Astrocyte (in vitro differentiated cells and primary cell): ENCODE data around the gene MAN1B1. TPM values are rescaled to one million over a fixed set of nuclear protein-coding genes. Genes with fewer than 3 reads are reported as not detected.
A peak's percentile ranks its signal among the peaks of the same experiment; 100 is the strongest.

Experiments
- DNase-seq: peaks from one replicate; pipeline ENCODE4 v3.0.0-alpha.2; 2010; ENCODE audit warnings: low read depth
- FAIRE-seq: peaks from 2 replicates; lab custom pipeline; 2011; peaks lifted over from hg19 to GRCh38; lab: Jason Lieb, UNC
- H2AFZ ChIP-seq: 2 replicates; pipeline ENCODE4 v1.6.0; 2012; ENCODE audit warnings: low read depth, low read length, inconsistent platforms
- H3K27ac ChIP-seq: 2 replicates; pipeline ENCODE4 v1.5.1; 2011; ENCODE audit warnings: low read depth, low read length, inconsistent platforms
- H3K27me3 ChIP-seq: 2 replicates; pipeline ENCODE4 v1.6.0; 2011; ENCODE audit warnings: low read length, inconsistent platforms; ENCODE audit not compliant: insufficient read depth
- H3K36me3 ChIP-seq: 2 replicates; pipeline ENCODE4 v1.5.1; 2011; ENCODE audit warnings: low read length, inconsistent platforms; ENCODE audit not compliant: insufficient read depth
- H3K4me1 ChIP-seq: 2 replicates; pipeline ENCODE4 v1.5.1; 2011; ENCODE audit warnings: low read length, inconsistent platforms; ENCODE audit not compliant: insufficient read depth
- H3K4me2 ChIP-seq: 2 replicates; pipeline ENCODE4 v1.6.0; 2012; ENCODE audit warnings: low read length, inconsistent platforms
- H3K4me3 ChIP-seq: 2 replicates; pipeline ENCODE4 v1.5.1; 2011; ENCODE audit warnings: low read depth, mild to moderate bottlenecking, low read length, inconsistent platforms; ENCODE audit not compliant: insufficient read depth
- H3K79me2 ChIP-seq: 2 replicates; pipeline ENCODE4 v1.6.0; 2012; ENCODE audit warnings: mild to moderate bottlenecking, low read length, inconsistent platforms; ENCODE audit not compliant: insufficient read depth
- H3K9ac ChIP-seq: 2 replicates; pipeline ENCODE4 v1.6.0; 2012; ENCODE audit warnings: mild to moderate bottlenecking, low read length, inconsistent platforms
- H3K9me3 ChIP-seq: 2 replicates; pipeline ENCODE4 v1.5.1; 2012; ENCODE audit warnings: low read depth, mild to moderate bottlenecking, low read length, inconsistent platforms; ENCODE audit not compliant: insufficient read depth
- H4K20me1 ChIP-seq: 2 replicates; pipeline ENCODE4 v1.6.0; 2012; ENCODE audit warnings: low read length, inconsistent platforms; ENCODE audit not compliant: insufficient read depth
- H3K27ac Mint-ChIP-seq: one replicate; pipeline ENCODE4 v1.8.0; 2021; ENCODE audit warnings: mild to moderate bottlenecking, mixed read lengths; ENCODE audit not compliant: unreplicated experiment
- H3K27me3 Mint-ChIP-seq: one replicate; pipeline ENCODE4 v1.8.0; 2021; ENCODE audit warnings: low read depth, mixed read lengths; ENCODE audit not compliant: unreplicated experiment
- H3K36me3 Mint-ChIP-seq: one replicate; pipeline ENCODE4 v1.8.0; 2021; ENCODE audit warnings: low read depth, mixed read lengths; ENCODE audit not compliant: unreplicated experiment
- H3K4me1 Mint-ChIP-seq: one replicate; pipeline ENCODE4 v1.8.0; 2021; ENCODE audit warnings: low read depth, mixed read lengths; ENCODE audit not compliant: unreplicated experiment
- H3K4me3 Mint-ChIP-seq: one replicate; pipeline ENCODE4 v1.8.0; 2021; ENCODE audit warnings: mild to moderate bottlenecking, moderate library complexity, mixed read lengths; ENCODE audit not compliant: unreplicated experiment
- H3K9me3 Mint-ChIP-seq: one replicate; pipeline ENCODE4 v1.8.0; 2021; ENCODE audit warnings: mild to moderate bottlenecking, mixed read lengths; ENCODE audit not compliant: unreplicated experiment
- EZH2 ChIP-seq: IDR thresholded peaks from 2 replicates; pipeline ENCODE4 v1.6.1; 2012; ENCODE audit warnings: mild to moderate bottlenecking, low read length, inconsistent platforms; ENCODE audit not compliant: insufficient read depth
- total RNA-seq: library from RNA; stranded (reverse); gene quantifications from 2 replicates; pipeline ENCODE4 v1.2.1, GENCODE V29; 2021
- TF ChIP-seq, protein P1 (sequence below): IDR thresholded peaks from 2 replicates; pipeline ENCODE4 v1.5.1; 2011; ENCODE audit warnings: low read depth, mild to moderate bottlenecking, inconsistent platforms, low read length, moderate library complexity; ENCODE audit not compliant: insufficient read depth

Gene MAN1B1
- total RNA-seq, 1 donor from 2014 or later = 69.2 TPM

DNA sequence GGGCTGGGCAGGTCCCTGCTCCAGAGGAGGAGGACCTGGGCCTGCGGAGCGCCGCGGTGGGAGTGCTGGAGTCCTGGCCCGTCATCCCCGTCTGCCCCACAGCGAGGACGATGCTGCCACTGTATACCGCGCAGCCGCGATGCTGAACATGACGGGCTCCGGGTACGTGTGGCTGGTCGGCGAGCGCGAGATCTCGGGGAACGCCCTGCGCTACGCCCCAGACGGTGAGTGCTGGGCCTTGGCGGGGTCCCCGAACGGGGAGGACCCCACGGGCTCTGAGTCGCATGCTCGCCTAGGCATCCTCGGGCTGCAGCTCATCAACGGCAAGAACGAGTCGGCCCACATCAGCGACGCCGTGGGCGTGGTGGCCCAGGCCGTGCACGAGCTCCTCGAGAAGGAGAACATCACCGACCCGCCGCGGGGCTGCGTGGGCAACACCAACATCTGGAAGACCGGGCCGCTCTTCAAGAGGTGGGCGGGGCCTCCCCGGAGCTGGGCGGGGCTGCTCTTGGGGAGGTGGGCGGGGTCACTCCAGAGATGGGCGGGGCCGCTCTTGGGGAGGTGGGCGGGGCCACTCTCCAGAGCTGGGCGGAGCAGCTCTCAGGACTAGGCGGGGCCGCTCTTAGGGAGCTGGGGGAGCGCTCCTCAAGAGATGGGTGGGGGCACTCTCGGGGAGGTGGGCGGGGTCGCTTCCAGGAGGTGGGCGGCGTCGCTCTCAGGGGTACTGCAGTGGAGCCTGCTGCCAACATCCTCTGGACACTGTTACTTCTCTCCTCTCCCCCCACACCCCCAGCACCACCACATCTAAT, 70.0 kb downstream of the MAN1B1 start:
- no peaks in the 10 kb centered on the region for H3K4me1 ChIP-seq
- H4K20me1 ChIP-seq = no peaks in the 10 kb centered on the region
- Mint-ChIP-seq H3K36me3 (no peaks in the 10 kb centered on the region), H3K9me3 (no peaks in the 10 kb centered on the region), H3K4me3 (no peak overlapping the region), H3K27ac (no peak overlapping the region), H3K4me1 (peaks cover 2% of the 10 kb centered on the region), H3K27me3 (peaks cover 55% of the 10 kb centered on the region)
- H3K27ac ChIP-seq = no peak overlapping the region
- peak overlapping the region; percentile 62 for H2AFZ ChIP-seq
- H3K9ac ChIP-seq = no peak overlapping the region
- H3K36me3 ChIP-seq = no peaks in the 10 kb centered on the region
- no peak overlapping the region for H3K4me3 ChIP-seq
- H3K79me2 ChIP-seq = no peaks in the 10 kb centered on the region
- peak overlapping the region; percentile 85 for H3K4me2 ChIP-seq
- no peaks in the 10 kb centered on the region for H3K9me3 ChIP-seq
- DNase-seq (no peak), FAIRE-seq (no peak)
- H3K27me3 ChIP-seq = peaks cover 21% of the 10 kb centered on the region
- TF ChIP-seq, protein P1, sequence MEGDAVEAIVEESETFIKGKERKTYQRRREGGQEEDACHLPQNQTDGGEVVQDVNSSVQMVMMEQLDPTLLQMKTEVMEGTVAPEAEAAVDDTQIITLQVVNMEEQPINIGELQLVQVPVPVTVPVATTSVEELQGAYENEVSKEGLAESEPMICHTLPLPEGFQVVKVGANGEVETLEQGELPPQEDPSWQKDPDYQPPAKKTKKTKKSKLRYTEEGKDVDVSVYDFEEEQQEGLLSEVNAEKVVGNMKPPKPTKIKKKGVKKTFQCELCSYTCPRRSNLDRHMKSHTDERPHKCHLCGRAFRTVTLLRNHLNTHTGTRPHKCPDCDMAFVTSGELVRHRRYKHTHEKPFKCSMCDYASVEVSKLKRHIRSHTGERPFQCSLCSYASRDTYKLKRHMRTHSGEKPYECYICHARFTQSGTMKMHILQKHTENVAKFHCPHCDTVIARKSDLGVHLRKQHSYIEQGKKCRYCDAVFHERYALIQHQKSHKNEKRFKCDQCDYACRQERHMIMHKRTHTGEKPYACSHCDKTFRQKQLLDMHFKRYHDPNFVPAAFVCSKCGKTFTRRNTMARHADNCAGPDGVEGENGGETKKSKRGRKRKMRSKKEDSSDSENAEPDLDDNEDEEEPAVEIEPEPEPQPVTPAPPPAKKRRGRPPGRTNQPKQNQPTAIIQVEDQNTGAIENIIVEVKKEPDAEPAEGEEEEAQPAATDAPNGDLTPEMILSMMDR = no peak
- TF ChIP-seq EZH2 = no peak

DNA sequence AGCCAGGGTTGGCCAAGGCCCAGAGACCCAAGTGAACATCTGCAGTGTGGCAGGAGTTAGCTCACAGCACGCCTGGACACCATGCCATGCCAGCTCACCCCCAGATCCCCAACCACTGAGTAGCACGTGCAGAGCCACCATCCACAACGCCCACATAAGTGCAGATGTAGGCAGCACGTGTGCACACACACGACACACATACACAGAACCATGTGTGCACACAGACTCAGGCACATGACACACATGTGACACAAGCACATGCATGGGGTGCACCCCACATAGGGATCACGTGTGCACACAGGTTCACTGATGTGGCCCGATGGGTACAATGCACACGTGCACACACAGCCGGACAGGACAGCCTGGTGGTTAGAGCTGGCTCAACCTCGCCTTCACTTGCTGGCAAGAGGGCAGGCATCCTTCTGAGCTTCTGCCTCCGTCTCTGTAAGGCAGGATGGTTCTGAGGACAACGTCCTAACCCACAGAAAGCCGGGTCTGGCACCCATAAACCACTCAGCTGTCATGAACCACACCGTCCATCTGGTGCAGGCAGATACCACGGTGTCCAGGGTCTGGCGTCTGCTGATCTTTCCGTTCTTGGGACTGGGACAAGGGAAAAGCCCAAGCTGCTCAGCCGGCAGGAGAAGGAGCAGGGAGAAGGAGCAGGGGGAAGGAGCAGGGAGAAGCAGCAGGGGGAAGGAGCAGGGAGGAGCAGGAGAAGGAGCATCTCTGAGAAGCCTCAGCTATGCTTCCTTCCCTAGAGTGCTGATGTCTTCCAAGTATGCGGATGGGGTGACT, 71.0 kb downstream of the MAN1B1 start:
- Histone ChIP-seq H3K9me3 (no peaks in the 10 kb centered on the region), H4K20me1 (no peaks in the 10 kb centered on the region), H3K9ac (no peak overlapping the region), H3K36me3 (no peaks in the 10 kb centered on the region), H3K27me3 (peaks cover 24% of the 10 kb centered on the region), H2AFZ (no peak overlapping the region), H3K79me2 (no peaks in the 10 kb centered on the region), H3K4me3 (no peak overlapping the region), H3K27ac (no peak overlapping the region), H3K4me2 (no peak overlapping the region), H3K4me1 (peaks cover 4% of the 10 kb centered on the region)
- Mint-ChIP-seq H3K27me3 (peaks cover 59% of the 10 kb centered on the region), H3K9me3 (no peaks in the 10 kb centered on the region), H3K4me1 (peaks cover 2% of the 10 kb centered on the region), H3K36me3 (no peaks in the 10 kb centered on the region), H3K27ac (no peak overlapping the region), H3K4me3 (no peak overlapping the region)
- FAIRE-seq (no peak), DNase-seq (no peak)
- TF ChIP-seq, protein P1 = no peak
- no peak for TF ChIP-seq EZH2
